NCI-H748 (cell line): ENCODE data around the gene IQSEC1.

ENCODE experiments used
- DNase-seq: peaks from one replicate; lab custom pipeline; 2025; ENCODE audit not compliant: unreplicated experiment; lab: John Stamatoyannopoulos, UW

The IQSEC1 gene

DNA sequence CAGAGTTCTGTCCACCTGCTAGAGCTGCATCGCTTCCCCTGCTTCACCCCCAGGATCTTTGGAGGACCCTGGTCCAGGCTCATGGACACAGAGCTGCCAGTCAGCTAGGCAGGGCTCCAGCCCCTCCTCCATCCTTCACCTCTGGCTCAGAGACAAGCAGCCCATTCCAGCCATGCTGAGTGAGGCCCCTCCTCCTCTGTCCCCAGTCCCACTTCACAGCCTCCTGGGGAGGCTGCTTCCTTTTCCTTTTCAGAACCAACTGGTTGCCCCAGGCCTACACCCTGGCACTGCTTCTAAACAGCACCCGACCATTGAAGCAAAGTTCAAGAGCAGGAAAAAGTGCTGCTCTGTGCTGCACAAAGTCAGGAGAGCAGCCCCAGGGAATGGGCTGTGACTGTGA lies 22.2 kb downstream of the IQSEC1 start:
- DNase-seq: no peak

DNA sequence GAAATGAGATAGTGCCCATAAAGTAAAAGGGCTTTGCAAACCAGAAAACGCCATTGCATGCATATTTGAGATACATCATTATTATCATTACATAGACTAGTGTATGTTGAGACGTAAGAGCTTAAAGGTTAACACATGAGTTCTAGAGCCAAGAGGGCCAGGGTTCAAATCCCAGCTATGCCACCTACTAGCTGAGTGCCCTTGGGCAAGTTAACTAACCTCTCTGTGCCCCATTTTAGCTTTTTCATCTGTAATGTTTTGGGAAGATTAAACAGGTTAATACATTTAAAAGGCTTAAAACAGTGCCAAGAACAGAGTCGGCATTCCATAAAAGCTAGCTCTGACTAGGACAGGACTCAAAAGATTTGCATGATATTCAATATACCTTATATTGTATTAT lies 22.8 kb downstream of the IQSEC1 start:
- DNase-seq: no peak

DNA sequence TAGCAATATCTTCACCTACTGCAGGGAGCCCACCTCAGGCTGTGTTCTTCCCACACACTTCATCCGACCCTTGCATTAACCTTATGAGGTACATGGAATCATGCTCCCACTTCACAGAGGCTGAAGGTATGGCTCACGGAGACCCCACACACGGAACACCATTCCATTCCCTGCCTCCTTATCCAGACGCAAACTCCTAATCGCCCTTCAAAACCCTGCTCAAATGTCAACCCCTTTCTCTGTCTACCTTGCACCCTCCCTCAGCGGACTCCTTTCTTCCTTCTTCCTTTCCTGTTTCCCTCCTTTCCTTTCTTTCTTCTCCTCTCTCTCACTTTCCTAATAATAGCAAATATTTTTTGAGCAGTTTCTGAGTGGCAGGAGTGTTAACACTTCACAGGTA lies 23.8 kb downstream of the IQSEC1 start:
- DNase-seq: no peak

DNA sequence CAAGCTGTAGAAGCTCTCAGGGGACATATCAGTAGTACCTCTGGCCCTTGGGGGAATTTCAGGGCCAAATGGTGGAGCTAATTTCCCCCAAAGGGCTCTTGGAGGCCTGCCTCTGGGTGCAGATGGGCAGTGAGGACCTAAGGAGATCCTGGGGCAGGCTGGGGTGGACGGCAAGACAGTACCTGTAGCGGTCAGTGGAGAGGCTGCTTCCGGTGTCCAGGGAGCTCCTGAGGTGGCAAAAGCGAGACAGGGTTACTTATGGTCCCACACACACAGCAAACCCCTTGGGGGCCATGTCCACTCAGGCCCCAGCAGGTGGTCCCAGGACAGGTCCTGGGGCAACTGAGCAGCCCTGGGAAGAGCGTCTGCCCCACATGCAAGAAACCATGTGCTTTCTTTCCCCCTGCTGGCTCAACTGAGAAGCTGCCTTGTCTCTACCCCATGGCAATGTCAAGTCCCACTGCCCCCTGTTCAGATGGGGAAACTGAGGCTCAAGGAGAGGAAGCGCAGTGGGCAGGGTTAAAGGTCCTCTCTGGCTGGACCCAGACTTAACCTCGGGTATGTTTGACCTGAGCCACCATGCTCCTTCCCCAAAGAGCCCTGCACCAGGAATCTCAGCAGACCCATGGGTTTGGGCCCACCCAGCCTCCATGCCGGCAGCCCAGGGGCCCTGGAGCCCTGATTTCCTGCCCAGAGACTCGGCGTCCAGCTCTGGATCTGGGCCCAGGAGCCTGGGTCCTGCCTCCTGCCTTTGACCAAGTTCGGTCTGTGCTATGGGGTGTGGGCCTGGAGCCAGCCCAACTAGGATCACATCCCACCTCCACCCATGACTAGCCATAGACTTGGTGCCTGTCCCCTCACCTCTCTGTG lies 25.7 kb downstream of the IQSEC1 start:
- no peak for DNase-seq

DNA sequence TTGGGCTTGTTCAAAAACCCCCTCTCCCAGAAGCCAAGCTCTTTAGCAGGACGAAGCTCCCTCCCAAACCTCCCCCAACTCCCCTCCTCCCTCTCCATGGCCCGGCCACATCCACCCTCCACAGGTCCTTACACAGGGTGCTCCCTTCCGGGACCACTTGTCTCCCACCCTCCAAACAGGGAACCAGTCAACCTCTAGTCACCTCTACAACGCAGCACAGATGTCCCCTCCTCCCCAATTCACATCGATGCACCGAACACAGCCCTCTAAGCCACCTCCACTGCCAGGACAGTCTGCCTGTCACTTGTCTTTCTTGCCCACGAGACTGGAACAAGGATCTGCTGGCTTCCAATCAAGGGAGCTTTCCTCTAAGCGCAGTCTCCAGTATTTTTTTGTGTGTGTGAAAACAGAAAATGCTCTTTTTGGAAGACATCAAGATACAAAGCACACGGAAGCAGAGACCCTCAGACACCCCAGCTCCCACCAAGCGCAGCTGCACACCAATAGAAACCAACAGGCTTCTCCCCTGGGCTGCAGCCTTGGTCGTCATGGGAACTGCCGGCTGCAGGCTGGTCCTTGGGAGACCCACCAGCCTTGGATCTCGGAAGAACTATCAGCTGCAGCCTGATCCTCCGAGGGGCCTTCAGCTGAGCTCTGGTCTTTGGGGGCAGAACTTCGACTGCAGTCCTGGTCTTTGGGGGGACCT lies 26.5 kb downstream of the IQSEC1 start:
- DNase-seq: no peak

DNA sequence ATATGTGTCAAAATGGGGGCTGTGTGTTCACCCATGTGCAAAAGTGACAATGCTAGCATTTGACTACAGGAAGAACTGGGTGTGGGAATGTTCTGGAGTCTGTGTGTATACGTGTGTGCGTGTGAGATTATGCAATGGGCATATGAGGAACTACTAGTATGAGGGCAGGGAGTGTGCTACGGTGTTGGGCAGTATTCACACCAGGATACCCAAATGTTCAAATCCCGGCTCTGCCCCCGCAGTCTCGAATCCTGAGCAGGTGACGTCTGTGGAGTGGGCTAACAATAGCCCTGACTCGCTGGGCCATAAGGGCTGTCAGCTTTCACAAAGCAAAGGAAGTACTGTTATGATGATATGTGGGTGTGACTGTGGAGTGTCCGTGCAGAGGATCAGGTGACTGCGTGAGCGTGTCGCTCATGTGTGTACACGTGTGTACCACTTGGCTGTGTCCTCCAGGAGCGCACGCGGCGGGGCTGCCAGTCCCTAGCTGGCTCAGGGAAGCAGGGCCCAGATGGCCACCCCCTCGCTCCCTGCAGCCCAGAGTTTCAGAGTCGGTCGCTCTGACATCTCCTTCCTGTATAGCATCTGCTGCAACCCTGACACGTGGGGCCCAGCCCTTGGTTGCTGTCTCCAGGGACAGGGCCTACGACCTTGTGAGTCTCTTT lies 27.2 kb downstream of the IQSEC1 start:
- DNase-seq: no peak

DNA sequence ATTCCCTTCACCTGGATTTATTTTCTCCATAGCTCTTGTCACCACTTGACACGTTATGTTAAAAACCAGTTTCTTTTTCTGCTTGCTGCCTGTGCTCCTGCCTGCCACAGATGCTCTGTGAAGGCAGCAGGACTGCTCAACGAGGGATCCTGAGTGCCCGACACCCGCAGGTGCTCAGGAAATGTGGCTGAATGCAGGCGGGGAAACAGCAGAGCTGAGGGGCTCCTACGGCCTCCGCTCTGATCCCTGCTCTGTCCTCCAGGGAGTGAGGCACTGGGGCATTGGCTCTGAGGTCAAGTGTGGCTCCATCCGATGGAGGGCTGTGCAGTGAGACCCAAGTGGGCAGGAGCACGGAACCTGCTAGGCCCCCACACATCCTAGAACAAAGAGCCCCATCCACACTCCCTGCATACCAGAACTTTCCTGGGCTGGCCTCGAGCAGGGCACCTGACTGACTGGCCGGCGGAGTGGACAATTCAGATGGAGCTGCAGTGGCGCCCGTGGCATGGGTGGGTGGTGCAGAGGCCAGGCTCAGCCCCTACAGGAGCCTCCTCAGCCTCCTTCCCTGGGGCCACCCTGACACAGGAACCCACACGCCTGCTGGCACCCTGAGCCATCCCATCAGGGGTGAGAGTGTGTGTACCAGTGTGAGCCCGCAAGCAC lies 27.9 kb downstream of the IQSEC1 start:
- DNase-seq: no peak

DNA sequence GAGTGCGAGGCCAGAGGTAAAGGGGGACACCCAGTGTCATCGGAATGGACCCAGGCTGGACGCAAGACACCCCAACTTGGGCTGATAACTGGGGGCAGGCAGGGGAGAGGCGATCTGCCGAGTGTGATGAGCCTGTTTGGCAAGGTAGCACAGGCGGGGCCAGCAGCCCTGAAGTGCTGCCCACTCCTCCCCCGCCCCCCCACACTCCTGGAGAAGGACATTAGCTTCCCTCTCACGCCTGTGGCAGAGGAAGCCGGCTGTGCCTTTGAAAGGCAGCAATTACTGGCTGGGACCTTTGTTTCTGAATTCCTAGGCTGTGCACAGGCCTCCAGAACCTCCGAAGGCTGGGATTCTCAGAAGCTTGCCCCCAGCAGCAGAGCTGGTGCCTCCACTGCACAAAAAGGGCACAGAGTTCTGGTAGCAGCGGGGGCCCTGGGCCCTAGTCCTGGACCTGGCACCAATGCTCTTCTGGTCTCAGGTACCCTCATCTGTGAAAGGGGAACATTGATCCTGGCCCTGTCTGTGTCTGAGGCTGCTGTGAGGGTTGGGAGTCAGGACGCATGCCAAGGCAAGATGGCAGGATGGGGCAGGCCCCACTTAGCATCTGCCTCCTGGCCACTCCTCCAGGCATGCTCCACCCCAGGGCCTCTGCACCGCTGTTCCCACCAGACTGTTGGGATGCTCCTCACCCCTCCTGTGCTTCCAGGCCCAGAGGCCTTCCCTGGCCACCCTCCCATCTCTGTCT lies 28.6 kb downstream of the IQSEC1 start:
- DNase-seq: no peak

DNA sequence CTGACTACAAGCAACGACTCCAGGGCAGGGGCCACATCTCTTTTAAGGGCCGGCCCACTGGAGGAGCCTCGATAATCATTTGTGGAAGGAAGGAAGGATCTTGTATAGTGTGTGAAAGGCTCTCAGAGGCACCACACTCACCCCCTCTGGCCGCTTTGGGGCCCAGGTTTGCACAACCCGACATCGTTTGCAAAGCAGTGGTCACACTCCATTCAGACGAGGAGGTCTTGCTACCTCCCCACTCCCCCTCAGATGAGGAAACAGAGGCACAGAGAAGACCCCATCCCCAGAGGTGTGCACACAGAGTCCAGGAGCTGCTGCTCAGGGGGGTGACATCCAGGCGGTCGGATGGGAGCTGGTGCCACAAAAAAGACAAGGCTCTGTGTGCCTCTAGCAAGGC lies 29.6 kb downstream of the IQSEC1 start:
- no peak for DNase-seq

DNA sequence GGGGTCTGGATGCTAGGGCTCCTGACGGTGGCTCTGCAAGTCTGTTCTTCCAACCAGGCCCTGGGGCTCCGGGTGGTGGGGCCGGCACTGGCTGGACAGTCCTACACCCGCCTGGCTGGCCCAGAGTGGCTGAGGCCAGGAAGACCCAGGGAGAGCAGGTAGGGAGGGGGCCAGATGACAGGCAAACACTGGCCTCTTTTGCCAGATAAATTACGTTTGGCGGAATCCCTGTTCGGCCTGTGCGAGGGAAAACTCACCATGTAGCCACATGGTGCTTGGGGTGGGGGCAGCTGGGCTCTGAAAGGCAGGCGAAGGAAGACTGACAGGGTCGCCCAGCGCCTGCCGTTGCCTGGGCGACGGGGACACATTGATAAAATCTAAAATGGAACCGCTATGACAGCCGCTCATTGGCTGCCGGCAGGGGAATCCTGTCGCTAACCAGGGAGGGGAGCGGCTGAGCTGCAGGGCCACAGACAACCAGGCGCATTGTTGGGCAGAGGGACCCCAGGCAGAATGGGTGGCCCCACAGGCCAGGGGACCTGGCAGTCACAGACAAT lies 30.4 kb downstream of the IQSEC1 start:
- peak; percentile 9 for DNase-seq

DNA sequence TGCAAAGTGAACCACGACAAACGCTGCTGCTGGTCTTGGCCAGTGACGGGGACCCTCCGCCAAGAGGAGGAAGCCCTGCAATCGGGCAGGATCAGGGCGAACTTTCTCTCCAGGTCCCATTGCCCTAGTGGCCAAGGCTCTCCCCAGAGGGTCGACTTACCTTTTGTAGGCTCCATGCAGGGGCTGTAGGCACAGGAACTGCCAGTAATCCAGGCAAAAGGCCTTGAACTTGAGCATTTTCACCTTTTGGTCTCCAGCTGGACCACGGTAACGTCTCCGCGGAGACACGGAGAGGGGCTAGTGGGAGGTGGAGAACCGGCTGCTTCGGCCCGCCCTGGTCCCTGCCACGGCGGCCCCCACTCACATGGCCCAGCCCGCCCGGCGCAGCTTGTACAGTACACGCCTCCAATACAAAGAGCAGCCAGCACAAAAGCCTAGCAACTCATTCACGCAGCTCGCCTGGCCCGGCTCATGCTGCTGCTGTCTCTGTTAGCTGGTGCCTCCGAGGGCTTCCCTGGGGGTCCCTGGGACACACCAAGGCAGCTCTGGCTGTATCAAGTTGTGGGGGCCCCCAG lies 31.0 kb downstream of the IQSEC1 start:
- no peak for DNase-seq

DNA sequence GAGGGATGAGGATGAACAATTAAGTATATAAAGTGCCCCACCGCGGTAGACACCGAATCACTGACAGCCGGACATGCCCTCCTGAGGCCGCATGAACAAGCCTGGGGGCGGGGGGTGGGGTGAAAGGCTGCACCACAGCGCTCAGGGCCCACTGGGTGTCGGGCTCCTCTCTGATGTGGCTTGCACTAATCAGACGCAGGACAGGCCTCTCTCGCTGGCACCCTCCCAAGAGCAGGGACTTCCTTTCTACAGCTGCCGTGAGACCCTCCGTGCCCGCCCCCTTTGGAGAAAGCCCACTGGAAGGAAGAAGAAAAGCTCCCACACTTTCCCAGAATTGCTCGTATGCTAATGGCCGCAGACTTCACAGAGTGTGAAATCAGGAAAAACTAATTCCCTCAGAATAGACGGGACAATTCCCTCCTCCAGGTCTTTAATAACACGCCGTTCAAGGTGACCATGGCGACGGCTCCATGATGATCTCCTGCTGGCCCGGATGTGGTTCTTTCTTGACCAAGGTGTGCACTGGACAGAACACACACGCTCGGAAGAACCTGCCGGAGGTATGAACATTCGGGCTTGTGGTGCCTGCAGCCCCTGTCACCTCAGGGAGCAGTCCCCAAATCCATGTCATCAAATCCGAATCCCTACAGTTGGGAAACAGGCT lies 32.0 kb downstream of the IQSEC1 start:
- no peak for DNase-seq

DNA sequence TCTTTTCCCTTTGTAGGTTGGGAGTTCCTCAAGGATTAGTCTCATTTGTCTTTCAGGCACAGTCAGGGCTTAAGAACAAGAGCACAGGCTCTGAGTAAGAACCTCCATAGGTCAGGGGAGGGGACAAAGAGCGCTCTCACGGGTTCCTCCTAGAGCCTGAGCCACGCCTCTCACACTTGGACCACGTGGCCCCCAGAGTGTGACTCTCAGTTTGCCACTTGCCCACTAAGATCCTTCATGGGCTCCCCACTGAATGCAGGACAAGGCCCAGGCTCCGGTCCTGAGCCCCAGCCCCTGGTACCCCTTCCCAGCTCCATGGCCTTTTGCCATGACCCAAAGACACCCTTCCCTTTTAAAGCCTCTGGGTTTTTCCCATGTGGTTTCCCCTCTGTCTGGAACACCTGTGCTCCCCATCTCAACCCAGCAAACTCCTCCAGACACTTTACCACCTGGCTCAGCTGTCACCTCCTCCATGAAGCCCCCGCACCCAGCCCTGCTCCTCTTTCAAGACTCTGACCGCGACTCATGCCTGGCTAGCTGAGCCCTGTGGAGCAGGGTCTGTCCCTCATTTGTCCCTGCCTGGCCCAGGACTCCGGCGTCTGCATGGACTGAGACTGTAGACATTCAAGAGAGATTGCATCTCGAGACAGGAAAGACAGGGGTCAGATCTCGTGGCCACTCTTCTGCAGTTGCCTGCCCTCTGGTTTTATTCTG lies 32.7 kb downstream of the IQSEC1 start:
- no peak for DNase-seq

DNA sequence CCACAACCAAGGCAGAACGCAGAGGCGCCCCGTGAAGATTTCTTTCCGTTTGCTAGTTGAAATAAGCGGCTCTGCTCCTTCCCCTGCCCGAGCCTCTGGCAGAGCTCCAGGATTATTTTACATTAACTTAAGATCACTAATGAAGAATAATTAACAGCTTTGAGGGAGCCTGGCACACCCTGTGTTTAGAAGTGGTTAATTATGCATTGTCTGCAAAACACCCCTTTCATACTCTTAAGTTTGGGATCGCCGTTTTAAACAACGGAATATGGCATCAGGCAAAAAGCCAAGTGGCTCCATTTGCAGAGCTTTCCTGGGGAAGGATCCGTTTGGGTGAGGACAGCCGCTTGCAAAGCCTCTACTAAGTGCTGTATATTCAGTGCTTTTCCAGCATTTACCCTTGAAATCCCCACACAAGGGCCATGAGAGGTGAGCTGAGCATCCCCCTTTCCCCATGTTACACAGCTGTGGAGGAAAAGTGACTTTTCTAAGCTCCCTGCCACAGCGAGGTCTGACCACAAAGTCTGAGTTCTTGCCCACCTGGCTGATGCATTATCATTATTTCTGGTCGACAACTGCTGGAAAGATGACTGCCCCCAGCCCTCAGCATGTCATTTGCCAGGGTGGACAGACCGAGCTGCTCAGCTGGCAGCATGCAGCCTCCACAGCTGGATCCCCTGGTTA lies 33.9 kb downstream of the IQSEC1 start:
- DNase-seq: peak; percentile 46

DNA sequence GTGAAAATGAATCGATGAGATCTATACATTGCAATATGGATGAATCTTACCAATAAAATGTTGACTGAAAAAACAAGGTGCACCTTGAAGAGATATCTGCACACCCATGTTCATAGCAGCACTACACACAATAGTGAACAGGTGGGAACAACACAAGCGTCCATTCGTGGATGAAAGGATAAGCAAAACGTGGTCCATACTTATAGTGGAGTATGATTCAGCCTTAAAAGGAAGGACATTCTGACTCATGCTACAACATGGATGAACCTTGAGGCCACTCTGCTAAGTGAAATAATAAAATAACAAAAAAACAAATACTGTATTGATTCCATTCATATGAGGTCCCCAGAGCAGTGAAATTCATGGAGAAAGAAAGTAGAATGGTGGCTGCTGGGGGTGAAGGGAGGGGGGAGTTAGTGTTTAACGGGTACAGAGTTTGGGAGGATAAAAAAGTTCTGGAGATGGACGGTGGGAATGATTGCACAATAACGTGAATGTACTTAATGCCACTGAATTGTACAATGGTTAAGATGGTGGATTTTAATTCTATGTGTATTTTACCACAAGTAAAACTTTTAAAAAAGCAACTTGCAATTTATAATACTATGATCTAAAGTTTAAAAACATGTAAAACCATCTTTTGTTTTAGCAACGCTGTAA lies 35.6 kb downstream of the IQSEC1 start:
- no peak for DNase-seq

DNA sequence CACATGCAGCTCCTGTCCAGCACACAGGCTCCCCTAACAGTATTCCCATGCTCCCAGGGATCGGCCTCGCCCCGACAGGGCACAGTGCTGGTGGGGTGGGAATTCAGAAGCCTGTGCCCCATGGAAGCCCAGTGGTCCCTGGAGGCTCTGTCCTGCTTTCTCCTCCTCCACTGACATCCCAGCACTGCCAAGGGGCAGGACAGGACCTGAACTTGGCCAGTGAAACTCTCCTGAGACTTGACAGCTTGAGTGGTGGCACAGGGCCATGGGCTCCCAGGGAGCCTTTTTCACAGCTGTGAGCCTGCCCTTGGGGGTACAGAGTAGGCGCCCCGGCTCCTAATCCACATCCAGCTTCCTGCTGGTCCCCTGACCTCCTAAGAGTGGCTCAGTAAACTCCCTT lies 38.4 kb downstream of the IQSEC1 start:
- DNase-seq: no peak

DNA sequence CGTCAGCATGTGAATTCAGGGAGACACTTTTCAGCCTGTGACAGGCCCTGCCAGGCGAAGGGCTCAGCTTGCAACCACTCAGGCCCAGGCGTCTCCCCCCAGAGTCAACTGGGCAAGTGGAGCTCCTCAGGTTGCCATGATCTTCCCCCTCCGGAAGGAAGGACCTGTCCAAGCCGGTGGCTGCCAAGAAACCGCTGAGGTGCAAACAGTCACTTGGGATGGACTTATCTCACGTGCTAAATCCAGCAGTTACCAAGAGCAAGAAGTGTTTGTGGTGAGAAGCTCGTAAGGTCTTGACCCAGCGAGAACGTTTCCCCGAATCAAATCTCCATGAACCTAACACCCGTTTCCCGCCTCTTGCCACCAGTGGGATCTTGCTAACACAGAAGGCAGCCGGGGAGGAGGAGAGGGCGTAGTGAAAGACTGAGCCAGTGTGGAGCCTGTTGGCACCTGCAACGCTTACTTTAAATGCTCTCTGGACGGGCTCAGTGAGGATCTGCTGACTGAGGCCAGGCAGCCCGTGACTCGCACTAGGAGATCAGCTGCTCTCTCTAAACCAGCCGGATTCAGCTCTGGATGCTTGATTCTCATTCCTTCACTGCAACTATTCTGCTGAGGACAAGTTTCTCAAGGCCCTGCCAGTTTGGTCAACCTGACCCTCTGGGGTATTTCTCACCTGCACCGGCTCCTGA lies 39.0 kb downstream of the IQSEC1 start:
- DNase-seq: no peak
